LNCAP (cell line): Measurements from ENCODE around the gene AMBP.

Experiments
- CTCF ChIP-seq: fragments of 450-650 bp; IDR thresholded peaks from 2 replicates; pipeline ENCODE4 v1.5.1; 2017; ENCODE audit warnings: mild to moderate bottlenecking

Gene AMBP

DNA sequence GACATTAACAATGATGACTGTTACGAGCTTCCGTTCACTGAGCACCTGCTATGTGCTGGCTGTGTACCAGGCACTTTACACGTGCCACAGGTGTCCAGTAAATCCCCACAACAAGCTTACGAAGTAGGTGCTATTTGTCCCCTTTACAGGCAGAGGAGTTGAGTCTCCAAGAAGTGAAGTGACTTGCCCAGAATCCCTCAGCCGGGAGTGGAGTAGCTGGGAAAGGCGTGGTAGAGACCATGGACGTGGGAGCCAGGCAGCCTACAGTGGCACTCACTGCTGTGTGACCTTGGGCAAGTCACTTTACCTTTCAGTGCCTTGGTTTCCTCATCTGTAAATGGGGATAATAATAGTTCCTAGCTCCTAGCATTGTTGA lies 669 bp upstream of the AMBP start:
- no peak for TF ChIP-seq CTCF

DNA sequence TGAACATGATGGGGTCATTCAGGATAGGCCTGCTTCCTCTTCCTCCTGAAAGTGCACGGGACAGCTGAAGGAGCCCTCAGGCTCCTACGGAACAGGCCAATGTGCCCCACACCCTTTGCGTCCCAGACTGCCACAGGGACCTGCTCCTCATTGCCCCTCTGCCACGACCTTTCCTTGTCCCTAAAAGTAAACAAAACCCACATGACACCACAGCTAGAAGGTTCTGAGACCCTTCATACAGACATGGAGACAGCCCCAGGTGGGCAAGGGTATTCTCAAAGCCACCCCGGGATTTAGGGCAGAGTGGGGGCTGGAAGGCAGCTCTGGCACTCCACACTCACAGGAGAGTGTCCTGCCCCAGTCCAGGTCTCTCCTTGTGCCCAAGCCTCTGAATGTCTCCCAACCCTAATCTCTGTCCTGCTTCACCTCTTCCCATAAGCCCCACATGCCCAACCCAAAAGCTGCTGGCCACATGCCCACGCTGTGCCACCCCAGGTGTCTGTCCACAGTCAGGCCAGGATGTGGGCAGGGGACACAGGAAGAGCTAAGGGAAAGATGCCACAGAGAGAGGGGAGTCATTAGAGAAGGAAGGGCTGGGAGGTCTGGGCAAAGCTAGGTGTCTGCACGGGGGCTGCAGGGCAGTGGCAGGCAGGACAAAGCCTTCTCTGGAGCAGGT lies 800 bp downstream of the AMBP start:
- TF ChIP-seq CTCF: no peak

DNA sequence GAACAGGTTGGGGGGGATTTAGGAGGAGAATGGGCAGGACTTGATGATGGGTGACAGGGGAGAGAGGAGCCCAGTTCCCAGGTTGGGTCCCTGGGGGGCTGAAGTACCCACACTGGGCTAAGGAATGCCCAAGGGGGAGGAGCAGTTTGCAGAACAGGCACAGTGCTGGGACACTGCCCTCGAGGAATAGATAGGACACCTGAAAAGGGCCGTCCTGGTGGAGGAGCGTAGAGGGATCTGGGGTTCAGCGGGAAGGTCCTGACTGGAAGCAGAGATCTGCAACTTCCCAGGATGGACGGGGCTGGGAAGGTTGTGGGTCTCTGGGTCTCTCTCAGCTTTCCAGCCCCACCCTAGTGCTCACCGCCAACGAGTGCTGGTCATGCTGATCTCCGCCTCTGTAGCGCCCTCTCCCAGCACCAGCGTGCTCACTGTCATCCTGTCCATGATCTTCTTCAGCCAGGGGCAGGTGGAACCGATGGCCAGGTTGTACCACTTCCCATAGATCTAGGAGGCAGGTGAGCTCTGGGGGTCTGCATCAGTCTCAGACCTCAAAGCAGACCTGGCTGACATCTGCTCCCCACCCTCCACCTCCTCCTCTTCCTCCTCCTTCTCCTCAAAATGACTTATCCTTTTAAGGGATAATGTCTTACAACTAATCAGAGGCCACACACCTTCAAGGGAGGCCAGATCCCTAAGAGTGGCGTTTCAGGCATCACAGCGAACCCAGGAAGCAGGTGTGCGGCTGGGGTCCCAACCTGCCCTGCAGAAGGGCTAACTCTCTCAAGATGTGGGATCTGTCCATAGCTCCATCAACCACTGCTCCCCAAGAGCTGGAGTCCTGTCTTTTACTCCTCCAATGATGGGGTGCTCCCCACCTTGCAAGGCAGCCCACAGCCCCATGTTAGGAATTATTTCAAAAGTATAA lies 1.6 kb downstream of the AMBP start:
- TF ChIP-seq CTCF: no peak

GRCh38 chr9:114075602-114076001 lies 2.5 kb downstream of the AMBP start:
- no peak for TF ChIP-seq CTCF

DNA sequence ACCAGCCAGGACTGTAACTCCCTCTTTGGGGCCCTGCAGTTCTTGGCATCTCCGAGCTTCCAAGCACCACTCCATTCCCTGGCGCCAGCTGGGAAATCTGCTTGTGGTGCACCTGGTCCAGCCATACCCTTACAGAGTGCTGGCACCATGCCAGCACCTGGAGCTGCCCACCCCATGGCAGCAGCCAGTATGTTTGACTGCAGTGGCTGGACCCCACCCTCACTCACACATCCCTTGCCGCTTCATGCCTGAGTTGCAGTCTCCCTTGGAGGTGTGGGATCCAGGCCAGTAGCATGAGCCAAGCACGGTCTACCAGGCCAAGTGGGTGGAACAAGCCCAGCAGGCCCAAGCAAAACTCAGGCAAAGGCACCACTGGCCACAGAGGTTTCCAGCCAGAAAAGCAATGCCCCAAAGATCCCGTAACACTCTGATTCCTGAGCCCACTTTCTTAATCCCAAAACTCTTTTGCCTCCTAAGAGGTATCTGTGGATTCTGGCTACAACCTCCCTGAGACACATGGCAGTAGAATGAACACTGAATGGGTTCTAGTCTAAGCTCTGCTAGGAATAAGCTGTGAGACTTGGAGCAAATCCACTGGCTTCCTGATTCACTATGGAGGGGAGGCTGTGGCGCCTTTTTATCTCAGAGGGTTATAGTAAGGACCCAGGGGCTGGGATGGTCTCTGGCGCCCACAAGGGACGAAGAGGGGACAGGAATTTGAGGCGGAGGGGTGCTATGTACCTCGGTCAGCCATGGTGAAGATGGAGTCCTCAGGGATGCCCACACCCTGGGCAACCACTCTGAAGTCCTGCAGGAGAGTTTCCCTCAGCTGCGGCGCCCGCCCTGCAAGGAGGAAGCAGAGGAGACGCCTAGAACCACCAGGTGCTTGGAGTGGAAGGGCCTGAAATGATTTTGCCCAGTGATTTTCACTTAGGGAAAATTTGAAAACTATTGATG lies 5.6 kb downstream of the AMBP start:
- no peak for TF ChIP-seq CTCF

- TF ChIP-seq CTCF: no peak
Measured at GRCh38 chr9:114071197-114071795, 6.8 kb downstream of the AMBP start.
